ENCODE measurements around the gene MTCH2.

MTCH2 gene

GRCh38 chr11:47672283-47672730 lies 29.9 kb upstream of the MTCH2 start:
- no peak for TF ChIP-seq CTCF (IDR thresholded peaks at IDR 0.05)

- TF ChIP-seq CTCF (IDR thresholded peaks at IDR 0.05): no peak
These were observed 27.5 kb upstream of the MTCH2 start for GRCh38 chr11:47669856-47670255.

GRCh38 chr11:47668665-47669064 lies 26.3 kb upstream of the MTCH2 start:
- TF ChIP-seq CTCF (IDR thresholded peaks at IDR 0.05): no peak

DNA sequence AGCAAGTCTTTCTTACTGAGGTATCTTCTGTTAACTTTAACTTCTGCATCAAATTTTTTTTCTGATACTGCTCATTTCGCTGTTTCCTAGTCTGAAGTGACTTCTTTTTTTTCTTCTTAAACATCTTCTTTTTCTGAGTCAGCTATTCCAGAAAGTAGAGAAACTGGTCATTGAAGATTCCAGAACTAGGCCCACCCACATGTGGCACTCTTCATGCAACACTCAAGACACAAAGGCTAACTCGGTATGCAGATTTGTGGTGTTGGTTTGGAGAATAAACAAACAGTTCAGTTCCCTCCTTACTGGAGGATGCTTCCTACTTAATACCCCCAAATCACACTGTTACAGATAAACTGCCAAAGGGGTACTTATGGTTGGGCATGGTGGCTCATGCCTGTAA lies 25.2 kb upstream of the MTCH2 start:
- TF ChIP-seq CTCF (IDR thresholded peaks at IDR 0.05): no peak

- no peak for TF ChIP-seq CTCF (IDR thresholded peaks at IDR 0.05)
These were observed 24.8 kb upstream of the MTCH2 start for GRCh38 chr11:47667135-47667534.

DNA sequence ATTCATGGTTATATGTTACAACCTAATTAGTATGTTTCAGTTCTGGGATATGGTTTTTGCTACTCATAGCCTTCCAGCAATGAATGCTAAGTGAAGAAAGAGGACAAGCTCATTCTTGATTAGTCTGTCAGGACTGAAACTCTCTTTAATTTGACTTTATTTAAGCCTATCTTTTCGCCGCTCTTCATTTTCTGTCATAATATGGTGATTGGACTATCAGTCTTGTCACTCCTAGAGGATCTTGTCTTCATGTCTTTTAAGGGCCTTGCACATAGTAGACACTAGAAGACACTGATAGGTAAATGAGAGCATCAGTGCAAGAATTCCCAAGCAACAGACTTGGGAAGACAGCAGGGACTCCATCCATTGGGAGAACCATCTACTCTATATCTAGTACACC lies 18.9 kb upstream of the MTCH2 start:
- no peak for TF ChIP-seq CTCF (IDR thresholded peaks at IDR 0.05)

GRCh38 chr11:47659276-47659675 lies 16.9 kb upstream of the MTCH2 start:
- TF ChIP-seq CTCF (IDR thresholded peaks at IDR 0.05): no peak

GRCh38 chr11:47656260-47656885 lies 14.0 kb upstream of the MTCH2 start:
- TF ChIP-seq CTCF (IDR thresholded peaks at IDR 0.05): no peak

All from LNCAP (cell line).